HL-60 (cell line): ENCODE measurements around the gene PTPRN2.

Source experiments
- POLR2AphosphoS5 ChIP-seq: IDR thresholded peaks from 2 replicates; pipeline ENCODE4 v1.6.1; 2012; ENCODE audit warnings: low read depth
- TF ChIP-seq, protein P1 (sequence below): IDR thresholded peaks from one replicate; pipeline ENCODE4 v1.5.1; 2011; ENCODE audit warnings: low read length, control low read depth, inconsistent platforms; ENCODE audit not compliant: insufficient read depth
- TF ChIP-seq, protein P2 (sequence below): IDR thresholded peaks from 2 replicates; pipeline ENCODE4 v1.6.1; 2012; ENCODE audit warnings: low read depth; ENCODE audit not compliant: insufficient replicate concordance

DNA sequence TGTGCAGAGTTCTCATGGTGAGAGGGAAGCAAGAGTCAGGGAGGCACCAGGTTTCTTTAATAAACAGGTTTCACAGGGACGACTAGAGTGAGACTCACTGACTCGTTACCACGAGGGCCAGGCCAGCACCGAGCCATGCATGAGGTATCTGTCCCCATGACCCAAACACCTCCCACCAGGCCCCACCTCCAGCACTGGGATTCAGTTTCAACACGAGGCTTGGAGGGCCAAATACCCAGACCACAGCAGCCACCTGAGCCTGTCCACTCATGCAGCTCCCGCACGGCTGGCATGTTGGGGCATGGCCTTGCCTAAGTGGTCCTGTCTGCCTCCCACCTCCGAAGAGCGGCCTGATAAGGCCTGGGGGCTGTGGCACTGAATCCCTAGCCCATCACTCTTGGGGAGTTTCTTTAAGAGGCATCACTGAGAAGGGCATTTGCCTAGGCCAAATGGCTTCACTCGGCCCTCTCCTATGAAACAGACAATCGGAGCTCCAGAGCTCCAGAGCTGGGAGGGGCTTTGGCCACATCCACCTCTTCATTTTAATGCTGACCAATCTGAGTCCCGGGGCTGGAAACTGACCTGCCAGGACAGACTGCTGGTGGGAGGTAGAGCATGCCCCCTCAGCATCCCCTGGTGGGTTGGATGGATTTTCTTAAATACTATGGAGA, 1093.0 kb downstream of the PTPRN2 start:
- TF ChIP-seq, protein P1, sequence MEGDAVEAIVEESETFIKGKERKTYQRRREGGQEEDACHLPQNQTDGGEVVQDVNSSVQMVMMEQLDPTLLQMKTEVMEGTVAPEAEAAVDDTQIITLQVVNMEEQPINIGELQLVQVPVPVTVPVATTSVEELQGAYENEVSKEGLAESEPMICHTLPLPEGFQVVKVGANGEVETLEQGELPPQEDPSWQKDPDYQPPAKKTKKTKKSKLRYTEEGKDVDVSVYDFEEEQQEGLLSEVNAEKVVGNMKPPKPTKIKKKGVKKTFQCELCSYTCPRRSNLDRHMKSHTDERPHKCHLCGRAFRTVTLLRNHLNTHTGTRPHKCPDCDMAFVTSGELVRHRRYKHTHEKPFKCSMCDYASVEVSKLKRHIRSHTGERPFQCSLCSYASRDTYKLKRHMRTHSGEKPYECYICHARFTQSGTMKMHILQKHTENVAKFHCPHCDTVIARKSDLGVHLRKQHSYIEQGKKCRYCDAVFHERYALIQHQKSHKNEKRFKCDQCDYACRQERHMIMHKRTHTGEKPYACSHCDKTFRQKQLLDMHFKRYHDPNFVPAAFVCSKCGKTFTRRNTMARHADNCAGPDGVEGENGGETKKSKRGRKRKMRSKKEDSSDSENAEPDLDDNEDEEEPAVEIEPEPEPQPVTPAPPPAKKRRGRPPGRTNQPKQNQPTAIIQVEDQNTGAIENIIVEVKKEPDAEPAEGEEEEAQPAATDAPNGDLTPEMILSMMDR = no peak
- no peak for TF ChIP-seq POLR2AphosphoS5
- TF ChIP-seq, protein P2, sequence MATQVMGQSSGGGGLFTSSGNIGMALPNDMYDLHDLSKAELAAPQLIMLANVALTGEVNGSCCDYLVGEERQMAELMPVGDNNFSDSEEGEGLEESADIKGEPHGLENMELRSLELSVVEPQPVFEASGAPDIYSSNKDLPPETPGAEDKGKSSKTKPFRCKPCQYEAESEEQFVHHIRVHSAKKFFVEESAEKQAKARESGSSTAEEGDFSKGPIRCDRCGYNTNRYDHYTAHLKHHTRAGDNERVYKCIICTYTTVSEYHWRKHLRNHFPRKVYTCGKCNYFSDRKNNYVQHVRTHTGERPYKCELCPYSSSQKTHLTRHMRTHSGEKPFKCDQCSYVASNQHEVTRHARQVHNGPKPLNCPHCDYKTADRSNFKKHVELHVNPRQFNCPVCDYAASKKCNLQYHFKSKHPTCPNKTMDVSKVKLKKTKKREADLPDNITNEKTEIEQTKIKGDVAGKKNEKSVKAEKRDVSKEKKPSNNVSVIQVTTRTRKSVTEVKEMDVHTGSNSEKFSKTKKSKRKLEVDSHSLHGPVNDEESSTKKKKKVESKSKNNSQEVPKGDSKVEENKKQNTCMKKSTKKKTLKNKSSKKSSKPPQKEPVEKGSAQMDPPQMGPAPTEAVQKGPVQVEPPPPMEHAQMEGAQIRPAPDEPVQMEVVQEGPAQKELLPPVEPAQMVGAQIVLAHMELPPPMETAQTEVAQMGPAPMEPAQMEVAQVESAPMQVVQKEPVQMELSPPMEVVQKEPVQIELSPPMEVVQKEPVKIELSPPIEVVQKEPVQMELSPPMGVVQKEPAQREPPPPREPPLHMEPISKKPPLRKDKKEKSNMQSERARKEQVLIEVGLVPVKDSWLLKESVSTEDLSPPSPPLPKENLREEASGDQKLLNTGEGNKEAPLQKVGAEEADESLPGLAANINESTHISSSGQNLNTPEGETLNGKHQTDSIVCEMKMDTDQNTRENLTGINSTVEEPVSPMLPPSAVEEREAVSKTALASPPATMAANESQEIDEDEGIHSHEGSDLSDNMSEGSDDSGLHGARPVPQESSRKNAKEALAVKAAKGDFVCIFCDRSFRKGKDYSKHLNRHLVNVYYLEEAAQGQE = no peak
